SKM-1 treated with dmso at 0.1 percent for 144 hours (cell line): ENCODE data around the gene LY9.

Experiments
- DNase-seq: peaks from one replicate; lab custom pipeline; 2025; ENCODE audit not compliant: unreplicated experiment; lab: John Stamatoyannopoulos, UW

Gene LY9

GRCh38 chr1:160801836-160802580, 6.0 kb downstream of the LY9 start:
- no peak for DNase-seq

GRCh38 chr1:160806109-160806665, 10.2 kb downstream of the LY9 start:
- DNase-seq = no peak

GRCh38 chr1:160806784-160807183, 10.8 kb downstream of the LY9 start:
- DNase-seq = no peak

- no peak for DNase-seq
Measured at GRCh38 chr1:160807247-160807646, 11.3 kb downstream of the LY9 start.

GRCh38 chr1:160807738-160808137, 11.8 kb downstream of the LY9 start:
- no peak for DNase-seq

- DNase-seq = no peak
Measured at GRCh38 chr1:160808289-160808688, 12.3 kb downstream of the LY9 start.

GRCh38 chr1:160810486-160810885, 14.5 kb downstream of the LY9 start:
- DNase-seq = no peak

- DNase-seq = no peak
Measured at GRCh38 chr1:160811147-160811546, 15.2 kb downstream of the LY9 start.

GRCh38 chr1:160813215-160813614, 17.2 kb downstream of the LY9 start:
- DNase-seq = no peak

- no peak for DNase-seq
Measured at GRCh38 chr1:160814316-160814715, 18.3 kb downstream of the LY9 start.

GRCh38 chr1:160814856-160815255, 18.9 kb downstream of the LY9 start:
- no peak for DNase-seq

- DNase-seq = no peak
Measured at GRCh38 chr1:160818207-160818937, 22.4 kb downstream of the LY9 start.

- DNase-seq = no peak
Measured at GRCh38 chr1:160819186-160819585, 23.2 kb downstream of the LY9 start.

- DNase-seq = peak; percentile 44
Measured at GRCh38 chr1:160821627-160822026, 25.7 kb downstream of the LY9 start.

GRCh38 chr1:160823296-160823695, 27.3 kb downstream of the LY9 start:
- no peak for DNase-seq

GRCh38 chr1:160826546-160826945, 30.6 kb downstream of the LY9 start:
- DNase-seq = no peak

GRCh38 chr1:160827418-160827817, 31.4 kb downstream of the LY9 start:
- DNase-seq = peak; percentile 23

- DNase-seq = no peak
Measured at GRCh38 chr1:160829766-160830165, 33.8 kb downstream of the LY9 start.

GRCh38 chr1:160830321-160831153, 34.6 kb downstream of the LY9 start:
- DNase-seq = peak; percentile 64

- peak; percentile 73 for DNase-seq
Measured at GRCh38 chr1:160834945-160835565, 39.1 kb downstream of the LY9 start.

- no peak for DNase-seq
Measured at GRCh38 chr1:160835751-160836150, 39.8 kb downstream of the LY9 start.
